ENCODE data around the gene CEP83.

The CEP83 gene

DNA sequence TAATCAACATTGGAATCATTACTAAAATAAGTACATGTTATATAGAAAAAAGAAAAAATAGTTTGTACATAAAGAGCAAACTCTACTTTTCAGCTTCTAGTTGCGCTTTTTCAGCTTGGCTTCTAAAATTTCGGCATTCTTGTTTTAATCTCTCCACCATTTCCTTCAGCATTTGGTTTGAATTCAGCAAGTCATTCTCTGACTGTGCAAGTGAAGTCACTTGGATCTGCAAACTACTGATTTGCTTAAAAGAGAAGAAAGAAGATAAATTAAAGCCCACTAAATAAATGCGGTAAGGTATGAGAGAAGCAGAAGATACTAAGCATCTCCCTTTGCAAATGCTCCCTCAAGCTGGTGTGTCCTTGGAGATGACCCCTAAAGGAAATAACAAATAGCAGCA, 126.3 kb downstream of the CEP83 start:
- H3K27ac ChIP-seq (replicated peaks), result no peak overlapping the region
- no peak for DNase-seq (ENCODE audit: low read depth in 1 of 2, low spot score in 1 of 2)
- TF ChIP-seq SPI1 (IDR thresholded peaks at IDR 0.05; ENCODE audit: borderline replicate concordance, low read depth) (no peak), POLR2AphosphoS5 (IDR thresholded peaks at IDR 0.05; ENCODE audit: low read depth) (no peak), GABPA (IDR thresholded peaks at IDR 0.05; ENCODE audit: low read depth) (no peak)
- TF ChIP-seq, protein P1, sequence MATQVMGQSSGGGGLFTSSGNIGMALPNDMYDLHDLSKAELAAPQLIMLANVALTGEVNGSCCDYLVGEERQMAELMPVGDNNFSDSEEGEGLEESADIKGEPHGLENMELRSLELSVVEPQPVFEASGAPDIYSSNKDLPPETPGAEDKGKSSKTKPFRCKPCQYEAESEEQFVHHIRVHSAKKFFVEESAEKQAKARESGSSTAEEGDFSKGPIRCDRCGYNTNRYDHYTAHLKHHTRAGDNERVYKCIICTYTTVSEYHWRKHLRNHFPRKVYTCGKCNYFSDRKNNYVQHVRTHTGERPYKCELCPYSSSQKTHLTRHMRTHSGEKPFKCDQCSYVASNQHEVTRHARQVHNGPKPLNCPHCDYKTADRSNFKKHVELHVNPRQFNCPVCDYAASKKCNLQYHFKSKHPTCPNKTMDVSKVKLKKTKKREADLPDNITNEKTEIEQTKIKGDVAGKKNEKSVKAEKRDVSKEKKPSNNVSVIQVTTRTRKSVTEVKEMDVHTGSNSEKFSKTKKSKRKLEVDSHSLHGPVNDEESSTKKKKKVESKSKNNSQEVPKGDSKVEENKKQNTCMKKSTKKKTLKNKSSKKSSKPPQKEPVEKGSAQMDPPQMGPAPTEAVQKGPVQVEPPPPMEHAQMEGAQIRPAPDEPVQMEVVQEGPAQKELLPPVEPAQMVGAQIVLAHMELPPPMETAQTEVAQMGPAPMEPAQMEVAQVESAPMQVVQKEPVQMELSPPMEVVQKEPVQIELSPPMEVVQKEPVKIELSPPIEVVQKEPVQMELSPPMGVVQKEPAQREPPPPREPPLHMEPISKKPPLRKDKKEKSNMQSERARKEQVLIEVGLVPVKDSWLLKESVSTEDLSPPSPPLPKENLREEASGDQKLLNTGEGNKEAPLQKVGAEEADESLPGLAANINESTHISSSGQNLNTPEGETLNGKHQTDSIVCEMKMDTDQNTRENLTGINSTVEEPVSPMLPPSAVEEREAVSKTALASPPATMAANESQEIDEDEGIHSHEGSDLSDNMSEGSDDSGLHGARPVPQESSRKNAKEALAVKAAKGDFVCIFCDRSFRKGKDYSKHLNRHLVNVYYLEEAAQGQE (IDR thresholded peaks at IDR 0.05; ENCODE audit: insufficient replicate concordance, low read depth), result no peak
- TF ChIP-seq, protein P2, sequence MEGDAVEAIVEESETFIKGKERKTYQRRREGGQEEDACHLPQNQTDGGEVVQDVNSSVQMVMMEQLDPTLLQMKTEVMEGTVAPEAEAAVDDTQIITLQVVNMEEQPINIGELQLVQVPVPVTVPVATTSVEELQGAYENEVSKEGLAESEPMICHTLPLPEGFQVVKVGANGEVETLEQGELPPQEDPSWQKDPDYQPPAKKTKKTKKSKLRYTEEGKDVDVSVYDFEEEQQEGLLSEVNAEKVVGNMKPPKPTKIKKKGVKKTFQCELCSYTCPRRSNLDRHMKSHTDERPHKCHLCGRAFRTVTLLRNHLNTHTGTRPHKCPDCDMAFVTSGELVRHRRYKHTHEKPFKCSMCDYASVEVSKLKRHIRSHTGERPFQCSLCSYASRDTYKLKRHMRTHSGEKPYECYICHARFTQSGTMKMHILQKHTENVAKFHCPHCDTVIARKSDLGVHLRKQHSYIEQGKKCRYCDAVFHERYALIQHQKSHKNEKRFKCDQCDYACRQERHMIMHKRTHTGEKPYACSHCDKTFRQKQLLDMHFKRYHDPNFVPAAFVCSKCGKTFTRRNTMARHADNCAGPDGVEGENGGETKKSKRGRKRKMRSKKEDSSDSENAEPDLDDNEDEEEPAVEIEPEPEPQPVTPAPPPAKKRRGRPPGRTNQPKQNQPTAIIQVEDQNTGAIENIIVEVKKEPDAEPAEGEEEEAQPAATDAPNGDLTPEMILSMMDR (IDR thresholded peaks at IDR 0.05; ENCODE audit: insufficient read depth, low read length), result no peak
- H3K4me3 ChIP-seq (replicated peaks; ENCODE audit: insufficient read depth, low read length), result no peak overlapping the region
- H3K27me3 ChIP-seq (ENCODE audit: insufficient read depth, poor library complexity, severe bottlenecking), result no peaks in the 10 kb centered on the region

DNA sequence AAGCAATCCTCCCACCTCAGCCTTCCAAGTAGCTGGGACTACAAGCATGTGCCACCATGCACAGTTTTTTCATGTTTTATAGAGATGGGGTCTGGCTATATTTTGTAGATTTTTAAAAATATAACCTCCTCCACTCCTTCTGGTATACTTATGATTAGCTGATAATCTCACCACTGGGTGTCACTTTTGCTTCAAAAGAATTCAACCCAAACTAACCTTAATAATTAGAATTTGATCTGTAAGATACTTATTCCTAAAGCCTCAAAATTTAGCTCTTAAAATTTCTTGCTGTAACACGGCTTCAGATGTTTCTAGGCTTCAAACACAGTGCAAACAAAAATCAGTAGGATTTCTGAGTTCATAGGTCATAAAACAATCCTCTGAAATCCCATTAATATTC, 130.3 kb downstream of the CEP83 start:
- no peak overlapping the region for H3K27ac ChIP-seq (replicated peaks)
- H3K27me3 ChIP-seq (ENCODE audit: insufficient read depth, poor library complexity, severe bottlenecking), result no peaks in the 10 kb centered on the region
- no peak for DNase-seq (ENCODE audit: low read depth in 1 of 2, low spot score in 1 of 2)
- TF ChIP-seq SPI1 (IDR thresholded peaks at IDR 0.05; ENCODE audit: borderline replicate concordance, low read depth), result no peak
- TF ChIP-seq, protein P2 (IDR thresholded peaks at IDR 0.05; ENCODE audit: insufficient read depth, low read length), result no peak
- TF ChIP-seq POLR2AphosphoS5 (IDR thresholded peaks at IDR 0.05; ENCODE audit: low read depth), result no peak
- TF ChIP-seq, protein P1 (IDR thresholded peaks at IDR 0.05; ENCODE audit: insufficient replicate concordance, low read depth), result no peak
- no peak for TF ChIP-seq GABPA (IDR thresholded peaks at IDR 0.05; ENCODE audit: low read depth)
- no peak overlapping the region for H3K4me3 ChIP-seq (replicated peaks; ENCODE audit: insufficient read depth, low read length)

DNA sequence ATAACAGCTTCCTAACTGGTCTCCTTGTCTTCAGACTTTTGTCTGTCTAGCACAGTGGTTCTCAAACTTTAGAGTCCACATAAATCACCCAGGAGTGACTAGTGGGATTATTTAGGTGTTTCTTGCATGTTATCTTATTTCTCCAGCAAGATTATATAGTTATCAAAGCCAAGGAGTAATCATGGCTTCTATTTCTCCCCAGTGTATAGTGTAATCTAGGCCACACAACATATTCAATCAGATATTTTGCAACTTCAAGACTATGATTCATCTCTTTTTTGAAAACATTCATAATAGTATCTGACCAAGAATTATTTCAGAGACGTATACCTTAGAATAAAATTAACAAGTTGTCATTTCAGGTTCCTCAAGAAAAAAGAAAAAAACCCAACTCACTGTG, 131.9 kb downstream of the CEP83 start:
- H3K27ac ChIP-seq (replicated peaks), result no peak overlapping the region
- TF ChIP-seq SPI1 (IDR thresholded peaks at IDR 0.05; ENCODE audit: borderline replicate concordance, low read depth) (no peak), GABPA (IDR thresholded peaks at IDR 0.05; ENCODE audit: low read depth) (no peak), POLR2AphosphoS5 (IDR thresholded peaks at IDR 0.05; ENCODE audit: low read depth) (no peak)
- TF ChIP-seq, protein P1 (IDR thresholded peaks at IDR 0.05; ENCODE audit: insufficient replicate concordance, low read depth), result no peak
- TF ChIP-seq, protein P2 (IDR thresholded peaks at IDR 0.05; ENCODE audit: insufficient read depth, low read length), result no peak
- H3K27me3 ChIP-seq (ENCODE audit: insufficient read depth, poor library complexity, severe bottlenecking), result no peaks in the 10 kb centered on the region
- H3K4me3 ChIP-seq (replicated peaks; ENCODE audit: insufficient read depth, low read length), result no peak overlapping the region
- no peak for DNase-seq (ENCODE audit: low read depth in 1 of 2, low spot score in 1 of 2)
